Psoas muscle (tissue), 8 donors: ENCODE measurements around the gene NVL. TPM values are rescaled to one million over a fixed set of nuclear protein-coding genes. Genes with fewer than 3 reads are reported as not detected.
A peak's percentile ranks its signal among the peaks of the same experiment; 100 is the strongest.

Source experiments
- ATAC-seq, 4 donors: fragments of 200-7000 bp; cut with Tn5 transposase; one replicate each; pipeline ENCODE4 v1.9.1; 2020; ENCODE audit warnings: moderate library complexity in 3 of 4, mild to moderate bottlenecking in 2 of 4
- DNase-seq, 2 donors: peaks; one replicate each; pipeline ENCODE4 v3.0.0-alpha.2; 2020
- H3K27ac ChIP-seq: fragments of 200-600 bp; one replicate; pipeline ENCODE4 v1.8.0; 2022
- H3K27me3 ChIP-seq, 3 donors: fragments of 200-600 bp in 1 of 3; one replicate each; pipeline versions ENCODE4 v1.6.1 to v1.8.0; 2013 to 2022; ENCODE audit warnings: low read length in 2 of 3, mild to moderate bottlenecking in 2 of 3, moderate library complexity in 1 of 3; ENCODE audit not compliant: insufficient read depth in 3 of 3
- H3K36me3 ChIP-seq, 2 donors: fragments of 200-600 bp in 1 of 2; one replicate each; pipeline versions ENCODE4 v1.6.1 to v1.8.0; 2013 to 2022; ENCODE audit warnings: low read depth in 1 of 2, mild to moderate bottlenecking in 1 of 2, moderate library complexity in 1 of 2; ENCODE audit not compliant: insufficient read depth in 1 of 2
- H3K4me1 ChIP-seq: fragments of 200-600 bp; one replicate; pipeline ENCODE4 v1.8.0; 2022
- H3K4me3 ChIP-seq: fragments of 200-600 bp; one replicate; pipeline ENCODE4 v1.8.0; 2022; ENCODE audit warnings: mild to moderate bottlenecking
- H3K9me3 ChIP-seq: fragments of 200-600 bp; one replicate; pipeline ENCODE4 v1.8.0; 2022
- CTCF ChIP-seq: fragments of 200-600 bp; IDR thresholded peaks from one replicate; pipeline ENCODE4 v1.8.0; 2022; ENCODE audit warnings: antibody characterized with exemption
- WGBS, 3 donors: extraction: QIAGEN DNeasy Blood & Tissue Kit; methylation state at CpG; one replicate each; pipeline versions ENCODE4 v1.1.6 to v1.1.7; 2013; 5-methylcytosine and 5-hydroxymethylcytosine counted together
- intact Hi-C, 2 donors: fragments of 100-400 bp; cut with DNase I; formaldehyde crosslinking; loops; one replicate each; pipeline versions ENCODE4 v1.11.0 to v1.14.2; 2022
- polyA plus RNA-seq, 3 donors: library from polyadenylated mRNA; stranded (reverse); fragments of 200-250 nt; gene quantifications; one replicate each; pipeline ENCODE4 v1.2.3, GENCODE V29; 2013
- total RNA-seq, 4 donors: library from RNA; stranded (reverse); fragmentation: NEBNext Ultra II Directional in 2 of 4; extraction: Animal tissue kit (Norgen Biotek cat#: 25700) in 2 of 4; gene quantifications; one replicate each; pipeline versions ENCODE4 v1.2.1 to v1.2.4, GENCODE V29; 2021 to 2023
- donor health status: healthy with polysubstance abuse.
- donor health status: DM: no; HTN: no; CAD: no; lungs with moderate emphysema.
- donor health status: Bipolar disorder and iron deficiency.
- donor health status: healthy.
- donor health status: DM: yes; HTN: yes; CAD: no.
- donor health status: DM: no; HTN: no; CAD: no.
- donor health status: DM: no; HTN: no; CAD: no.
- donor health status: DM: yes; HTN: yes; CAD: no.

NVL gene
- total and polyA plus RNA-seq, 7 donors, result 6.3 to 11.0 (median 8.2) TPM

- WGBS, 3 donors, result 55 to 76% (median 70%) methylated on average over 5 of the region's 5 CpGs
- Histone ChIP-seq H3K27ac (peak overlapping the region; percentile 5), H3K36me3 (peaks cover 4 to 31% of the 10 kb centered on the region in 2 donors), H3K4me1 (no peaks in the 10 kb centered on the region), H3K9me3 (no peaks in the 10 kb centered on the region), H3K27me3 (no peaks in the 10 kb centered on the region), H3K4me3 (no peak overlapping the region)
- intact Hi-C loops, result no loop called here
- TF ChIP-seq CTCF, result no peak
- DNase-seq (no peak), ATAC-seq (no peak)
These were observed 78.2 kb downstream of the NVL start for GRCh38 chr1:224251741-224252146.

DNA sequence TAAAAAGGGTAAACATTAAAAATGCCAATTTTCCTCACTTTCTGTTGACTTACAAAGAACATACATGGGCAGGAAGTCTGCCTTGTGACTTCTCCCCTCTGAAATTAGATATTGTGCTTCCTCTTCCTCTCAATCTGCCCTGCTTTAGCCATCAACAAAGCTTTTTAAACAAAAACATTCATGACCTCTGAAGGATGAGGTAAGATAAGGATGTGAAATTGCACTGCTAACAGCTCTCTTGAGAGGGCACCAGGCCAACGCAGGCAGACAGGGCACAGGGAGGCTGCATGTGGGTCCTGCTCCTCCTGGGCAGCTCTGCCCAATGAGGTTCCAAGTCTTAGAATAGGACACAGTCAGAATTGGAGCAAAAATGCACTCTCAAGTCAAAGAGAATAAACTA is 84.8 kb downstream of the NVL start:
- Histone ChIP-seq H3K4me3 (no peak overlapping the region), H3K27me3 (no peaks in the 10 kb centered on the region), H3K36me3 (peaks cover 4 to 43% of the 10 kb centered on the region in 2 donors), H3K9me3 (no peaks in the 10 kb centered on the region), H3K4me1 (no peaks in the 10 kb centered on the region), H3K27ac (no peak overlapping the region)
- WGBS, 3 donors, result 43 to 65% (median 48%) methylated on average over 1 of the region's 1 CpG
- intact Hi-C loops, result no loop called here
- ATAC-seq, result peak in 2 of 4 donors; percentile 21 to 26
- peak; percentile 28 to 65 for DNase-seq
- TF ChIP-seq CTCF, result no peak

DNA sequence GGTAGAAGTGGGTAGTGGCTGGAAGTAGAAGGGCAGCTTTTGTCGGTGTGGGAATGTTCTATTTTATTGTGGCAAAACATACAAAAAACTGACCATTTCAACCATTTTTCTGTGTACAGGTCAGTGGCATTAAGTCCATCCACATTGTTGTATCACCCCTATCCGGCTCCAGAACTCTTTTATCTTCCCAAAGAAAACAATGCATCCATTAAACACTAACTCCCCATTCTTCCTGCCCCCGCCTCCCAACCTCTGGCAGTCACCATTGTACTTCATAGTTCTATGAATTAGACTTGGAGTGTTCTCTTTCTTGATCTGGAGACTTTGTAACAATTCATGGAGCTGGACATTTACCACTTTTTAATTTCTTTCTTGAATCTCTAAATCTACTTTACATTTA is 91.2 kb downstream of the NVL start:
- DNase-seq (no peak), ATAC-seq (no peak)
- H3K4me1 ChIP-seq, result no peaks in the 10 kb centered on the region
- H3K27me3 ChIP-seq, result no peaks in the 10 kb centered on the region
- H3K36me3 ChIP-seq, result peaks cover 0 to 51% of the 10 kb centered on the region in 2 donors
- intact Hi-C loops, result no loop called here
- no peak overlapping the region for H3K27ac ChIP-seq
- 78% methylated on average over 3 of the region's 3 CpGs for WGBS, 3 donors
- no peak for TF ChIP-seq CTCF
- no peak overlapping the region for H3K4me3 ChIP-seq
- no peaks in the 10 kb centered on the region for H3K9me3 ChIP-seq

GRCh38 chr1:224238212-224238611 is 91.8 kb downstream of the NVL start:
- no peak overlapping the region for H3K4me3 ChIP-seq
- H3K27me3 ChIP-seq, result no peaks in the 10 kb centered on the region
- DNase-seq, result no peak
- peaks cover 0 to 52% of the 10 kb centered on the region in 2 donors for H3K36me3 ChIP-seq
- TF ChIP-seq CTCF, result no peak
- H3K4me1 ChIP-seq, result no peaks in the 10 kb centered on the region
- WGBS, 3 donors, result 90 to 91% (median 90%) methylated on average over 9 of the region's 9 CpGs
- ATAC-seq, result no peak
- H3K27ac ChIP-seq, result no peak overlapping the region
- H3K9me3 ChIP-seq, result no peaks in the 10 kb centered on the region
- intact Hi-C loops, result no loop called here

DNA sequence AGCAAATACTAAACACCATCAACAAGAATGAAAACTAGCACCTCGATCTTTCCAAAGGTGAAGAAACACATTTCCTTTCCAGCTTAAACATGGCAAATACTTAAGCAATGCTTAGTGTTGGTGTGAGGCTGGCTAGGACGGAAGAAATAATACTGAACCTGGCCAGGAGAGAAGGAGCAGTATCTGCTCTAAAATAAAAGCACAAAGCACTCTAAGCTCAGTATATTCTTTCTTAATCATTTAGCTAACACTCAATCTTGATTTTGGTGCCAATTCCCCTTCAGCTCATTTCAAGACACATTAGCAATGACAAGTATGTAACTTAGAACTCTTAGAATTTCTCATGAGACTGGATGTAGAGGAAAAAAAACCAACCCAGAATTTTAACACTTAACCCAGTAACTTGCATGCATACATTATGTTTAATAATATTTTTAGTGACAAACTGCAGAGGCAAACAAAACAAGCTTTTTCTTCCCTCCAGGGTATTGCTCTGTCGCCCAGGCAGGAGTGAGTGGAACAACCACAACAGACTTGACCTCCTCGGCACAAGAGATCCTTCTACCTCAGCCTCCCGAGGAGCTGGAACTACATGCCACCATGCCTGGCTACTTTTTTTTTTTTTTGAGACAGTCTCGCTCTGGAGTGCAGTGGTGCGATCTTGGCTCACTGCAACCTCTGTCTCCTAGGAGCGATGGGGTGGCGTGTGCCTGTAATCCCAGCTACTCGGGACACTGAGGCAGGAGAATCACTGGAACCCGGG is 92.7 kb downstream of the NVL start:
- ATAC-seq (no peak), DNase-seq (no peak)
- Histone ChIP-seq H3K4me3 (no peak overlapping the region), H3K36me3 (peaks cover 0 to 61% of the 10 kb centered on the region in 2 donors), H3K9me3 (no peaks in the 10 kb centered on the region), H3K4me1 (no peaks in the 10 kb centered on the region), H3K27me3 (no peaks in the 10 kb centered on the region), H3K27ac (no peak overlapping the region)
- WGBS, 3 donors, result 91 to 94% (median 94%) methylated on average over 11 of the region's 11 CpGs
- TF ChIP-seq CTCF, result no peak
- intact Hi-C loops, result no loop called here
